NCI-H146 treated with DMSO at 0.1 percent for 48 hours (cell line): ENCODE measurements around the gene MLXIPL.
"Not testable (repeated sequence)": the region's sequence is repeated elsewhere in the genome, so short reads cannot be mapped to it uniquely, and the experiment has no call there.

ENCODE experiments used
- DNase-seq: peaks from one replicate; lab custom pipeline; 2025; ENCODE audit not compliant: unreplicated experiment; lab: John Stamatoyannopoulos, UW

MLXIPL gene

GRCh38 chr7:73613954-73614735 is 10.2 kb downstream of the MLXIPL start:
- DNase-seq, result no peak

- peak; percentile 18 for DNase-seq
Measured at GRCh38 chr7:73612598-73613269, 11.6 kb downstream of the MLXIPL start.

GRCh38 chr7:73611017-73611555 is 13.2 kb downstream of the MLXIPL start:
- DNase-seq, result no peak

DNA sequence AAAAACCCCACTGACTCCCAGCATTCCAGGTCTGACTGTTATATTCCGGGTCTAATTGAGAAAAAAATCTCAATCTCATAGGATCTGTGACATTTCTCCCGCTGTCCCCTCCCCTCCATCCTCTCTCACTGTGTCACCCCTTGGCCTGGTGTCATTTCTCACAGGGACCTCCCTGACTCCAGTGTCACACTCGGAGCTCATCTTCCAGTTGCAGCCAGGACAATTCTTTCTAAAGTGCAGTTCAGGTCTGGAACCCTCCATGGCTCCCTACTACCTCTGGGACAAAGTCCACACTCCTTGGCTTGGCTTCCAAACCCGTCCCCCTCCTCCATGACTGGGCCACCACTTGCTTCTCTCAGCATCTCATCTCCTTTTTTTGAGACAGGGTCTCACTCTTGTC is 14.2 kb downstream of the MLXIPL start:
- no peak for DNase-seq

GRCh38 chr7:73607692-73607983 is 16.7 kb downstream of the MLXIPL start:
- DNase-seq, result not testable (repeated sequence)

GRCh38 chr7:73606801-73607691 is 17.3 kb downstream of the MLXIPL start:
- no peak for DNase-seq

DNA sequence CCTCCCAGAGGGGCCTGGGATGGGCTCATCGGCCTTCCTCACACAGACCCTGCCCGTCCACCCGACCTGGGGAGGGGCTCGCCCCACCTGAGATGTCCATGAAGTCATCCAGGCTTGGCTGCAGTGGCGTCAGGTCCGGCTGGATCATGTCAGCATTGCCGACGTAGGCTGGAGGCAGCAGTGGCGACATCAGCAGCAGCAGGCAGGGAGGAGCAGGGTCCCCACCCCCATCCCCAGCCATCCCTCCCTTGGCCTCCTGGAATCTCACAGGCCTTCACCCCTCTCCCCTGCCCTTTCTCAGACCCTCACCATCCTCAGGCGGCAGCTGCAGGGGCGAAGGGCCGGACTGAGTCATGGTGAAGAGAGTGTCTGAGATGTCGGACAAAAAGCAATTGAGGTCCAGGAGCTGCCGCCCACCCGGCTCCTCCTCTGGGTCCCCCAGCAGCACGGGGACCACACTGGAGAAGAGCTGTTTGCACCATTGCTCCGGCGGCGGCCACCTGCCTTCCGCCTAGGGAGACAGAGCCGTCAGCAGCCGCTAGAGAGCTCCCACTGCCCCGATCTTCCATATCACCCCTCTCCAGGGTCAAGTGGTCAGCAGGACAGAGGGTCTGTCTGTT is 18.6 kb downstream of the MLXIPL start:
- no peak for DNase-seq

DNA sequence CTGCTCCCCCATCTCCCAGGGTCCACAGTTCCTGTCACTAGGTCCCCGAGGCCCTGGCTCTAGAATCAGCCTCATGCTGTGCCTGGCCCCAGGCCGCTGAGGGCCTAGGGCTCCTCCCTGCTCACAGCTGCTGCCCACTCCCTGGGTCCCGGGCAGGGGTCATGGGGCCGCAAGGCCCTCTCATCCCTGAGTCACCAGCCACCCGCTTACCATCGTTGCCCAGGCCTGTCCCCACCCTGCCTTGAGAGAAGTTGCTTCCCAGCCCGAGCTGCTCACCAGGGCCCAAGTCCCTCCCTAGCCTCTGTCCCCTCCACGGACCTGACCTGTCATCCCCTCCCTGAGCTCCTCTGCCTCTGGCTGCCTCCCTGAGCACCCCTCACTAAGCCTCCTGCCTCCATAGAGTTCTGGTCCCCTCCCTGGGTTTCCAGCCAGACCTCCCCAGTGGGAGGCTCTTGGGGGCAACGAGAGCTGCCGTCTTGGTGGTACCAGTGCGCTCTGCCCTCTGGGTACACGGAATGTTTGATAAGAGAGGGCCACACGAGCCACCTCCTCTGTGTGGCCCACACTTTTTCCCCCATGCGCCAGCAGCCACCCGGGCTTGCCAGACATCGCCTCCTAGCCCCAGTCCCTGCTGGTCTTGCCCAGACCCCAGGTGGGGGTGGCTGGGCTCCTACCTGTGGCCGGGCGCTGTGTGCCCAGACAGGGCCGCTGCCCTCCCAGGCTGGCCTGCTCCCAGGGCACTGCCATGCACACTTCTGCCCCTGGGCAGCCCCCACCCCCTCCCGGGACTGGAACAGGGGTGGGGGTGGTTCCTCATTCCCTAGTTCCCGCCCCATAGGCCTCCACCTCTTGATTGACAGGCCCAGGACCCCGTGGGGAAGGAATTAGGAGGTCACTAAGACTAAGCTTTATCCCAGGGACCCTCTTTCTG is 21.3 kb downstream of the MLXIPL start:
- no peak for DNase-seq

DNA sequence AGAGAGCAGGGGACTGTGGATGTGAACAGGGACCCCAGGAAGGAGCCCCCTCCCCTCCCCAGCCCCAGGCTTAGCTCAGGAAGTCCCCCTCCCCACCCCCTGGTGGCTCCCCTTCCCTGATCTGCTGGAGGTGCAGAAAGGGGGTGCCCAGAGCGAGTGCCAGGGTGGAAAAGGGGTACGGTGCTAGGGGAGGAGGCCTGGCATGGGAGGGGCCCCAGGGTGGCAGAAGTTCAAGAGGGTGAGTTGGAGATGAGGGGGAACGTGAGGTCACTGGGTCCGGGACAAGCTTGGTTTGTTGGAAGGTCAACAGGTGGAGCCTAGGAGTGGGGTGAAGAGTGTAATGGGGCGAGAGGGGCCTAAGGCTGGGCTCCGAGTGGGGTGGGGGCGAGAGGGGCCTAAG is 24.4 kb downstream of the MLXIPL start:
- no peak for DNase-seq

GRCh38 chr7:73599151-73599882 is 25.0 kb downstream of the MLXIPL start:
- DNase-seq, result no peak

DNA sequence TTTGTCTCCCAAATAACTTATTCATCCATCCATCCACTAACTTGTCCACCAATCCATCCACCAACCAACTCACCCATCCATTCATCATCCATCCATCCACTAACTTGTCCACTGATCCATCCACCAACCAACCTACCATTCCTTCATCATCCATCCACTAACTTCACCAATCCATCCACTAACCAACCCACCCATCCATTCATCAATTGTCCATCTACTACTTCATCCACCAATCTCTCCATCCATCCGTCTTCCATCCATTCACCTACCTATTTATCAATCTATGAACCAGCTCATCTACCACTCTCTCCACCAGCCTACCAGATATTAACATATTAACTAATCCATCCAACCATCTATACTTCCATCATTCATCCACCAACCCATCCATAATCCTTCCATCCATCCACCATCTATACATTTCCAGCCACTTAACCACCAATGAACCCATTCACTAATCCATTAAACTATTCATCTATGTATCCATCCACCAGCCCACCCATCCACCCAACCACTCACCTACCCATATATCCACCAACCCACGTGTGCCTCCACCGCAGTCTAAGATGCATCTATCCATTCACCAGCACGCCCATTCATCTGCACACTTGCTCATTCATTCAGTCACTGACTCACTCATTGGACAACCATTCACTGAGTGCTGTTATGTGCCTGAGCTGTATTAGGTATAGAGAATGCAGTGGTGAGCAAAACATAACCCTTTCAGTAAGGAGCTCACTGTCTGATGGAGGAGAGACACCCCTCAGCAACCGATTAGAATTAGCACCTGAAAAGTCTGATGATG is 26.1 kb downstream of the MLXIPL start:
- no peak for DNase-seq

GRCh38 chr7:73596191-73597065 is 27.9 kb downstream of the MLXIPL start:
- no peak for DNase-seq

DNA sequence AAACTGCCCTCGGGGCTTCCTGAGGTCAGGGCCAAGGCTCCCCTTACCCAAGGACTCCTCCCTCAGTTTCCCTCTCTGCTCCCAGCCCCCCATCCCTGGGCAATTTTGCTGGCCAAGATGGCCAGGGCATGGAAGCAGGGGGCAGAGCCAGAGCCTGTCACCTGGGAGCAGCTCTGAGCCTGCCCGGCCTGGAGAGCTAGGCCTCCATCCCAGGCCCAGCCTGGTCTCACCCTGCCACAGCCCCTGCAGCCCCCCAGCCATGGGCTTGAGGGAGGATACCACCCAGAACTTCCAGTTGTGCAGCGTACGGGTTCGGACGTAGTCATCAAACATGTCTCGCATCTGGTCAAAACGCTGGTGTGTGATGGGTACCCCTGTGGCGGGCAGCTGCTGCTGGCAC is 29.0 kb downstream of the MLXIPL start:
- no peak for DNase-seq

GRCh38 chr7:73593207-73594045 is 30.9 kb downstream of the MLXIPL start:
- no peak for DNase-seq

GRCh38 chr7:73586911-73587310 is 37.4 kb downstream of the MLXIPL start:
- no peak for DNase-seq

DNA sequence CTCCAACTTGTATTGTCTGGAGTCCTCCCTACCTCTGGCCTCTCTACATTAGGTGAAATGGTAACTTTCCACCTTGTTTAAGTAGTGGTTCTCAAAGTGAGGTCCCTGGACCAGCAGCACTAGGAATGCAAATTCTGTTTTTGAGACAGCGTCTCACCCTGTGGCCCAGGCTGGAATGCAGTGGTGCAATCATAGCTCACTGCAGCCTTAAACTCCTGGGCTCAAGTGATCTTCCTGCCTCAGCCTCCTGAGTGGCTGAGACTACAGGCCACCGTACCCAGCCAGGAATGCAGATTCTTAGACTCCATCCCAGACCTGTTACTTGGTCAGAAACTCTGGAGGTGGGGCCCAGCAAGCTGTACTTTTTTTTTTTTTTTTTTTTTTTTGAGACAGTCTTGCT is 39.1 kb downstream of the MLXIPL start:
- no peak for DNase-seq
